ENCODE data around the gene FBH1.

DNA sequence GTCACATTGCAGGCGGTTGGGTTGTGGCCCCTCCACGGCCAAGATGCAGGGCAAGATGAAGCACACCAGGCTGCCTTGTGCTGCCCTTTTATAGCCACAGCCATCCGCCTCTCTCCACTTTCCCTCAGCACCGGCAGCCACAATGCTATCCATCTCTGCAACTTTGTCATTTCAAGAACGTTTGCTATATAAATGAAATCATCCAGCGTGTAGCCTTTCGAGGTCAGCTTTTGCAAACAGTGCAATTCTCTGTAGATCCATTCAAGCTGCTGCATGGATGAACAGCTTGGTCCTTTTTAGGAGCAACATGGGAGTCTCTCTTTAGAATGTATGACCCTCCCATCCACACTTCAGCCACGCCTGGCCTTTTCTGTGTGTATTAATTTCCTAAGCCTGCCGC lies 93.7 kb downstream of the FBH1 start:
- TF ChIP-seq TAF1 (IDR thresholded peaks at IDR 0.05; ENCODE audit: low read depth, low read length): no peak
- no peak for TF ChIP-seq POLR2A (IDR thresholded peaks at IDR 0.05; ENCODE audit: low read depth, low read length)
- no peak for TF ChIP-seq PAX5 (IDR thresholded peaks at IDR 0.05; ENCODE audit: insufficient read depth, low read length, severe bottlenecking)
- TF ChIP-seq POU2F2 (IDR thresholded peaks at IDR 0.05; ENCODE audit: low read depth, low read length): no peak
- TF ChIP-seq POLR2AphosphoS5 (IDR thresholded peaks at IDR 0.05; ENCODE audit: low read depth, low read length): no peak

All from GM12891 (cell line).